Upper lobe of left lung (tissue), 4 donors: ENCODE data around the gene ADCY9.

Experiments
- CTCF ChIP-seq, 6 experiments: fragments of 450-650 bp in 4 of 6; fragments of 200-600 bp in 2 of 6; sonication (generic) in 2 of 6; IDR thresholded peaks; one replicate each; pipeline ENCODE4 v1.5.1; 2016 to 2019; ENCODE audit warnings: antibody characterized with exemption in 6 of 6
- POLR2A ChIP-seq, 4 donors: fragments of 450-650 bp; IDR thresholded peaks; one replicate each; pipeline ENCODE4 v1.5.1; 2016 to 2017; ENCODE audit warnings: antibody characterized with exemption in 4 of 4, mild to moderate bottlenecking in 2 of 4
- POLR2AphosphoS5 ChIP-seq, 2 donors: sonication (generic); formaldehyde crosslinking; IDR thresholded peaks; one replicate each; pipeline ENCODE4 v1.5.1; 2017; ENCODE audit warnings: antibody characterized with exemption in 2 of 2

- TF ChIP-seq CTCF (IDR thresholded peaks at IDR 0.05) (no peak), POLR2AphosphoS5 (IDR thresholded peaks at IDR 0.05) (no peak), POLR2A (IDR thresholded peaks at IDR 0.05) (no peak)
Measured at GRCh38 chr16:4085405-4085970, 30.8 kb downstream of the ADCY9 start.
